ENCODE results near the gene KCNQ1.

KCNQ1 gene

DNA sequence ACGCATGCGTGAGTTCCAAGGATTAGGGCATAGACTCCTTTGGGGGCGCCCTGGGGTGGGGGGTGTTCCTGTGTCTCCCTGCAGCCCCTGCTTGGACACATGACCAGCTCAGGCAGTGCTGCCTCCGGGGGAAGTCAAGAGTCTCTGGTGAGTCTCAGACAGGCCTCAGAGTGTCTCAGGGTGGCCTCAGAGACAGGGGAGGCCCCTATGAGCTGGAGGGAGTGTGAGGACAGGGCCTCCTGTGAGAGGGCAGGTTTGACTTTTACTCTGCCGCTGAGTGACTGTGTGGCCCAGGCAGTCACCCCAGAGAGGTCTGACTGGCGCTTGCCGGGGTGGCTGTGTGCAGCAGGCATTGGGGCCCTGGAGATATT, 296.2 kb downstream of the KCNQ1 start:
- ATAC-seq (ENCODE audit: low read depth), result no peak
- Histone ChIP-seq H3K27me3 (ENCODE audit: insufficient read depth, poor library complexity, severe bottlenecking) (no peaks in the 10 kb centered on the region), H3K4me3 (ENCODE audit: severe bottlenecking) (no peak overlapping the region), H3K36me3 (ENCODE audit: low read depth) (no peaks in the 10 kb centered on the region), H3K9me3 (ENCODE audit: severe bottlenecking) (no peaks in the 10 kb centered on the region), H3K27ac (ENCODE audit: poor library complexity, severe bottlenecking) (no peak overlapping the region), H3K4me1 (ENCODE audit: insufficient read depth, poor library complexity, severe bottlenecking) (peaks cover 5% of the 10 kb centered on the region)
- TF ChIP-seq, protein P1, sequence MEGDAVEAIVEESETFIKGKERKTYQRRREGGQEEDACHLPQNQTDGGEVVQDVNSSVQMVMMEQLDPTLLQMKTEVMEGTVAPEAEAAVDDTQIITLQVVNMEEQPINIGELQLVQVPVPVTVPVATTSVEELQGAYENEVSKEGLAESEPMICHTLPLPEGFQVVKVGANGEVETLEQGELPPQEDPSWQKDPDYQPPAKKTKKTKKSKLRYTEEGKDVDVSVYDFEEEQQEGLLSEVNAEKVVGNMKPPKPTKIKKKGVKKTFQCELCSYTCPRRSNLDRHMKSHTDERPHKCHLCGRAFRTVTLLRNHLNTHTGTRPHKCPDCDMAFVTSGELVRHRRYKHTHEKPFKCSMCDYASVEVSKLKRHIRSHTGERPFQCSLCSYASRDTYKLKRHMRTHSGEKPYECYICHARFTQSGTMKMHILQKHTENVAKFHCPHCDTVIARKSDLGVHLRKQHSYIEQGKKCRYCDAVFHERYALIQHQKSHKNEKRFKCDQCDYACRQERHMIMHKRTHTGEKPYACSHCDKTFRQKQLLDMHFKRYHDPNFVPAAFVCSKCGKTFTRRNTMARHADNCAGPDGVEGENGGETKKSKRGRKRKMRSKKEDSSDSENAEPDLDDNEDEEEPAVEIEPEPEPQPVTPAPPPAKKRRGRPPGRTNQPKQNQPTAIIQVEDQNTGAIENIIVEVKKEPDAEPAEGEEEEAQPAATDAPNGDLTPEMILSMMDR (IDR thresholded peaks at IDR 0.05; ENCODE audit: poor library complexity, severe bottlenecking), result no peak
- DNase-seq (ENCODE audit: low spot score), result no peak

DNA sequence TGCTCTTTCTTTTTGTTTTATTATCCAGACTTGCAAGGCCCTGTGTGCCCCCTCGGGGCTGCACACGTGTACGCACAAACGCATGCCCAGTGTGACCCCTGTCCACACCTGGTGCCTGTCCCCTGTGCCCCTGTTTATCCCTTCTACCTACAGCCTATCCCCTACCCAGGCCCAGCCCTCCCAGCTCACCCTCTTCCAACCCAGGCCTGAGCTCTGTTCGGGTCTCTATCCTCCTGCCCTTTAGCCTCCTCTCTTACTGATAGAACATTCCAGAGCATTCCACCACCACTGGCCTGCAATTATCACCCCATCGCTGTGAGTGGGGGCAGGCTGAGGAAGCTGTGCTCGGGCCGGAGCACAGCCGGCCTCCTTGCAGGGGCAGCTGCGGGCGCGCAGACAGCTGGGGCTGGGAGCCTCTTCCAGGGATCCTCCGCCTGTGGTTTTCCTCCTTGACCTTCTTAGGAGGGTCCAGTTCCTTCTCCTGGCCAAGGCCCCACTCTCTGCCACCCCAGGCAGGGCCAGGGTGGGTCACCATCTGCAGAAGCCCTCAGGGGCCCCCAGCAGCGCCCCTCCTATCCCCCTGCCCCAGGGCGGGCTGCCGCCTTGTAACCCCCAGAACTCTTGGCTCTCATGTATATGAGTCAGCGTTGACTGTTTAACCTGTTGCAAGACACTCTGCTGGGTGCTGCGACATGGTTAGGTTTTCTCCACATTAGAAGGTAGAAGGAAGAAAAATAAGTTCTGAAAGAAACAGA, 296.7 kb downstream of the KCNQ1 start:
- Histone ChIP-seq H3K27ac (ENCODE audit: poor library complexity, severe bottlenecking) (no peak overlapping the region), H3K4me1 (ENCODE audit: insufficient read depth, poor library complexity, severe bottlenecking) (peaks cover 5% of the 10 kb centered on the region), H3K36me3 (ENCODE audit: low read depth) (no peaks in the 10 kb centered on the region), H3K9me3 (ENCODE audit: severe bottlenecking) (no peaks in the 10 kb centered on the region), H3K4me3 (ENCODE audit: severe bottlenecking) (no peak overlapping the region), H3K27me3 (ENCODE audit: insufficient read depth, poor library complexity, severe bottlenecking) (no peaks in the 10 kb centered on the region)
- TF ChIP-seq, protein P1 (IDR thresholded peaks at IDR 0.05; ENCODE audit: poor library complexity, severe bottlenecking), result no peak
- DNase-seq (ENCODE audit: low spot score), result no peak
- ATAC-seq (ENCODE audit: low read depth), result peak; percentile 76

DNA sequence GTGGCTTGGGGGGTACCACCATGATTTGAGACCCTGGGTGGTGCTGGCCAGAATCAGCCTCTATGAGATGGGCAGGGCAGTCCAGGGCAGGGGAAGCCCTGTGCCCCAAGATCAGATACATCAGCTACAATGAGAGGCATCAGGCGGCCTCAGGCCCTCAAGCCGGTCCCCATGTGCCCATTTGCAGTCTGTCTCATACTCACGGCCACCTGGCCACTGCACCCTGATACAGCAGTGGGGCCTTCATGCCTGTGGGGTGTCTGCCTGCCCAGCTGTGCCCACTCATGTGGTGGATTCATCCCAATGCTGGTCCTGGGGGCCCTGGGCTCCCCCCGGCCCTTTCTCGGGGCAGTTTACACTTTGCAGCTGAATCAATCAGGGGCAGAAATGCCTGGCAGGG, 297.4 kb downstream of the KCNQ1 start:
- Histone ChIP-seq H3K4me3 (ENCODE audit: severe bottlenecking) (no peak overlapping the region), H3K9me3 (ENCODE audit: severe bottlenecking) (no peaks in the 10 kb centered on the region), H3K36me3 (ENCODE audit: low read depth) (no peaks in the 10 kb centered on the region), H3K27ac (ENCODE audit: poor library complexity, severe bottlenecking) (no peak overlapping the region), H3K4me1 (ENCODE audit: insufficient read depth, poor library complexity, severe bottlenecking) (peaks cover 5% of the 10 kb centered on the region), H3K27me3 (ENCODE audit: insufficient read depth, poor library complexity, severe bottlenecking) (no peaks in the 10 kb centered on the region)
- ATAC-seq (ENCODE audit: low read depth) (peak; percentile 43), DNase-seq (ENCODE audit: low spot score) (peak; percentile 34)
- TF ChIP-seq, protein P1 (IDR thresholded peaks at IDR 0.05; ENCODE audit: poor library complexity, severe bottlenecking), result no peak

DNA sequence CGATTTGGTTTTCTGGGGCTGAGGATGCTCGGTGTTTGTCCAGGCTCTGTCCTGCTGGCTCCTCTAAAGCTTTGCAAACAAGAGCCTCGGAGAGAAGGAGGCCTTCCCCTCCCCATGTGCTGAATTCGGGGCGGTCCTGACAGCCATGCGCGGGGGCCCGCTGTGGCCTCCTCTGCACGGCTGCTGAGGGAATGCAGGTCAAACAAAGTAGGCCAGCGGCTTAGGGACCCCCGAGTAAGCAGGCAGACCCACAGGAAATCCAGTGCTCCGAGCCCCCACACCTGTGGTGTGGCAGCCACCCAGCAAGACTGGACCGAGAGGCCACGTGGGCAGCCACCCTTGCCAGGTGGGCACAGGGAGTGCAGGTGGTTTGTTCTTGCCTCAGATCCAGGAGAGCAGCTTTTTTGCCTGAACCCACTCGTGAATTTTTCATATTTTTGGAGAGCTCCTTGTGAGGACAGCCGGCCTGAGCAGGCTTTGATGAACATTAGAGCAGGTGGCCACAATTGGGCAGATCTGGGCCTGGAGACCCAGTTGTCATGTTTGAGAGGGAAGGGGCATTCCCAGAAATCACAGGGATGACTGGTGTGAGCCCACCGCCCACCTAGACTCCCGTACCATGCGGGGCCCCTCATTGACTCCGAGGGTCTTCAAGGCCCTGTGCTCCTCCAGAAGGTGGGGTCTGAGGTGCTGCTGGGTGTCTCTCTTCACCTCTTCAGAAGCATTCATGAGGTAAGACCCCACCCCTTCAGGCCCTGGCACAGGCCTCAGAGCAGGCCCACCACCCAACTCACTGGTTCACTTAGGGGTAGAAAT, 298.0 kb downstream of the KCNQ1 start:
- ATAC-seq (ENCODE audit: low read depth) (no peak), DNase-seq (ENCODE audit: low spot score) (peak; percentile 45)
- H3K4me3 ChIP-seq (ENCODE audit: severe bottlenecking), result no peak overlapping the region
- no peaks in the 10 kb centered on the region for H3K27me3 ChIP-seq (ENCODE audit: insufficient read depth, poor library complexity, severe bottlenecking)
- TF ChIP-seq, protein P1 (IDR thresholded peaks at IDR 0.05; ENCODE audit: poor library complexity, severe bottlenecking), result no peak
- no peaks in the 10 kb centered on the region for H3K9me3 ChIP-seq (ENCODE audit: severe bottlenecking)
- H3K27ac ChIP-seq (ENCODE audit: poor library complexity, severe bottlenecking), result no peak overlapping the region
- H3K36me3 ChIP-seq (ENCODE audit: low read depth), result no peaks in the 10 kb centered on the region
- peaks cover 5% of the 10 kb centered on the region for H3K4me1 ChIP-seq (ENCODE audit: insufficient read depth, poor library complexity, severe bottlenecking)
